ENCODE results near the gene NEDD8. TPM values are rescaled to one million over a fixed set of nuclear protein-coding genes. Genes with fewer than 3 reads are reported as not detected.

NEDD8 gene
- total RNA-seq, 2 experiments from 2014 or later = 42.0 to 43.5 TPM

GRCh38 chr14:24181371-24182077 lies 50.6 kb downstream of the NEDD8 start:
- Histone ChIP-seq H3K27me3 (ENCODE audit: control insufficient read depth in 1 of 2, insufficient read depth in 2 of 2, low read length in 2 of 2) (no peaks in the 10 kb centered on the region), H3K4me3 (ENCODE audit: low read length) (no peak overlapping the region), H3K27ac (ENCODE audit: low read depth in 1 of 2, low read length in 2 of 2) (no peak overlapping the region), H3K9me3 (ENCODE audit: control insufficient read depth in 1 of 2, insufficient read depth in 1 of 2, low read length in 2 of 2) (no peaks in the 10 kb centered on the region), H3K4me1 (ENCODE audit: insufficient read depth, low read length) (peaks cover 3% of the 10 kb centered on the region), H3K36me3 (ENCODE audit: insufficient read depth, low read length) (peaks cover 98% of the 10 kb centered on the region)
- H3K4me3 Mint-ChIP-seq = no peak overlapping the region
- peaks cover 86% of the 10 kb centered on the region for H3K36me3 Mint-ChIP-seq (ENCODE audit: low read depth)
- CTCF ChIA-PET = no interaction called here
- intact Hi-C loops (cut with DNase I, micrococcal nuclease) = no loop called here
- H3K9me3 Mint-ChIP-seq = no peaks in the 10 kb centered on the region
- DNase-seq (no peak), ATAC-seq (ENCODE audit: poor library complexity) (peak; percentile 7)
- H3K27ac Mint-ChIP-seq = peak overlapping the region; percentile 42
- no peaks in the 10 kb centered on the region for H3K27me3 Mint-ChIP-seq
- POLR2A ChIA-PET = interaction anchor here (1.3 to 1.4 kb wide), 2 partner anchors 11 to 20 kb away, joined by 4 read pairs; partner anchors contain the start of gene IRF9
- H3K4me1 Mint-ChIP-seq (ENCODE audit: low read depth) = no peaks in the 10 kb centered on the region
- no peak for TF ChIP-seq CTCF (IDR thresholded peaks at IDR 0.05)

- TF ChIP-seq CTCF (IDR thresholded peaks at IDR 0.05) = no peak
- ChIA-PET POLR2A (interaction anchor here (1.3 to 1.8 kb wide), 3 partner anchors 8 to 19 kb away, joined by 4 read pairs; partner anchors contain the start of genes IPO4 and IRF9), CTCF (no interaction called here)
- H3K4me3 Mint-ChIP-seq = no peak overlapping the region
- no peaks in the 10 kb centered on the region for H3K27me3 Mint-ChIP-seq
- Histone ChIP-seq H3K27ac (ENCODE audit: low read depth in 1 of 2, low read length in 2 of 2) (no peak overlapping the region), H3K27me3 (ENCODE audit: control insufficient read depth in 1 of 2, insufficient read depth in 2 of 2, low read length in 2 of 2) (no peaks in the 10 kb centered on the region), H3K4me3 (ENCODE audit: low read length) (no peak overlapping the region), H3K9me3 (ENCODE audit: control insufficient read depth in 1 of 2, insufficient read depth in 1 of 2, low read length in 2 of 2) (no peaks in the 10 kb centered on the region), H3K36me3 (ENCODE audit: insufficient read depth, low read length) (peaks cover 87% of the 10 kb centered on the region), H3K4me1 (ENCODE audit: insufficient read depth, low read length) (peaks cover 3% of the 10 kb centered on the region)
- DNase-seq (no peak), ATAC-seq (ENCODE audit: poor library complexity) (no peak)
- H3K4me1 Mint-ChIP-seq (ENCODE audit: low read depth) = no peaks in the 10 kb centered on the region
- H3K36me3 Mint-ChIP-seq (ENCODE audit: low read depth) = peaks cover 80% of the 10 kb centered on the region
- intact Hi-C loops (cut with DNase I, micrococcal nuclease) = no loop called here
- no peaks in the 10 kb centered on the region for H3K9me3 Mint-ChIP-seq
- no peak overlapping the region for H3K27ac Mint-ChIP-seq
These were observed 52.0 kb downstream of the NEDD8 start for GRCh38 chr14:24179961-24180796.

- H3K9me3 Mint-ChIP-seq = no peaks in the 10 kb centered on the region
- ChIA-PET POLR2A (interaction anchor here (0.9 to 1.8 kb wide), 2 partner anchors 9 to 18 kb away, joined by 3 to 4 read pairs; partner anchors contain the start of genes IPO4 and IRF9), CTCF (interaction anchor here (1.0 kb wide), 1 partner anchor 36 kb away, joined by 3 read pairs; the partner anchor contains the start of gene MDP1)
- peaks cover 6% of the 10 kb centered on the region for H3K4me1 Mint-ChIP-seq (ENCODE audit: low read depth)
- H3K9me3 ChIP-seq (ENCODE audit: control insufficient read depth in 1 of 2, insufficient read depth in 1 of 2, low read length in 2 of 2) = no peaks in the 10 kb centered on the region
- intact Hi-C loops (cut with DNase I, micrococcal nuclease) = no loop called here
- H3K4me1 ChIP-seq (ENCODE audit: insufficient read depth, low read length) = peaks cover 3% of the 10 kb centered on the region
- no peak for ATAC-seq (ENCODE audit: poor library complexity)
- H3K36me3 ChIP-seq (ENCODE audit: insufficient read depth, low read length) = peaks cover 83% of the 10 kb centered on the region
- peak overlapping the region; percentile 47 for H3K27ac Mint-ChIP-seq
- H3K27me3 Mint-ChIP-seq = no peaks in the 10 kb centered on the region
- no peaks in the 10 kb centered on the region for H3K27me3 ChIP-seq (ENCODE audit: control insufficient read depth in 1 of 2, insufficient read depth in 2 of 2, low read length in 2 of 2)
- H3K4me3 ChIP-seq (ENCODE audit: low read length) = no peak overlapping the region
- TF ChIP-seq CTCF (IDR thresholded peaks at IDR 0.05) = no peak
- H3K36me3 Mint-ChIP-seq (ENCODE audit: low read depth) = peaks cover 81% of the 10 kb centered on the region
- no peak overlapping the region for H3K4me3 Mint-ChIP-seq
- H3K27ac ChIP-seq (ENCODE audit: low read depth in 1 of 2, low read length in 2 of 2) = no peak overlapping the region
- DNase-seq = no peak
These were observed 52.7 kb downstream of the NEDD8 start for GRCh38 chr14:24179294-24179960.

Measured in CD4-positive, alpha-beta T cell (primary cell).